Nephron (organoid): ENCODE data around the gene CHCHD4.

ENCODE experiments used
- H3K27ac Mint-ChIP-seq, 3 experiments: 2 replicates each; pipeline ENCODE4 v1.8.0; 2020; ENCODE audit warnings: mixed read lengths in 3 of 3, mild to moderate bottlenecking in 2 of 3, moderate library complexity in 1 of 3
- H3K27me3 Mint-ChIP-seq: 2 replicates; pipeline ENCODE4 v1.8.0; 2021; ENCODE audit warnings: low read depth, mild to moderate bottlenecking, moderate library complexity, mixed read lengths
- H3K36me3 Mint-ChIP-seq: 2 replicates; pipeline ENCODE4 v1.8.0; 2020; ENCODE audit warnings: low read depth, mixed read lengths
- H3K4me1 Mint-ChIP-seq: 2 replicates; pipeline ENCODE4 v1.8.0; 2020; ENCODE audit warnings: mixed read lengths
- H3K4me3 Mint-ChIP-seq, 3 experiments: 2 replicates each; pipeline ENCODE4 v1.8.0; 2020; ENCODE audit warnings: mild to moderate bottlenecking in 3 of 3, mixed read lengths in 3 of 3, moderate library complexity in 2 of 3
- H3K9me3 Mint-ChIP-seq: 2 replicates; pipeline ENCODE4 v1.8.0; 2020; ENCODE audit warnings: mixed read lengths
- CTCF ChIP-seq, 3 experiments: fragments of 200-600 bp; sonication (generic); IDR thresholded peaks; one replicate each; pipeline ENCODE4 v1.5.0; 2021; ENCODE audit warnings: antibody characterized with exemption in 3 of 3; ENCODE audit not compliant: unreplicated experiment in 3 of 3

The CHCHD4 gene

GRCh38 chr3:14147617-14148016, 22.9 kb upstream of the CHCHD4 start:
- H3K27me3 Mint-ChIP-seq, result no peaks in the 10 kb centered on the region
- TF ChIP-seq CTCF (IDR thresholded peaks at IDR 0.05; ENCODE audit: unreplicated experiment in 3 of 3), result no peak
- peak overlapping the region in 1 of 3 experiments; percentile 70 for H3K27ac Mint-ChIP-seq
- no peak overlapping the region for H3K4me3 Mint-ChIP-seq
- no peaks in the 10 kb centered on the region for H3K9me3 Mint-ChIP-seq
- peaks cover 31% of the 10 kb centered on the region for H3K4me1 Mint-ChIP-seq
- peaks cover 30% of the 10 kb centered on the region for H3K36me3 Mint-ChIP-seq

DNA sequence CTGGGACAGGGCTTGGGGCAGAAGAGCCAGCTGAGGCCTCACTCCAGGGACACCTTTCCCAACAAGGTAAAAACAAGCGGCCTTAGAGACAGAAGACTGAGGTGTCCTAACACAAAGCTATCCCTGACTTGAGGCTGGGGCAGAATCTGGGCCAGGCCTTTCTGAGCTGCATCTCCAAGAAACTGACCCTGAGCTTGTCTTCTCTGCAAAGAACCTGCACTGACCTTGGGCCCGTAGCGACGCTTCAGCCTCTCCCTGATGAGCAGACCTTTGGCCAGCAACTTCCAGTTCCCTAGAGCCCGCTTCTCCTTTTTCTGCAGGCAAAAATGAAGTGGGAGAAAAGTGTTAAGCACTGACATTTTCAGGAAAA, 22.4 kb upstream of the CHCHD4 start:
- Mint-ChIP-seq H3K27ac (peak overlapping the region in 2 of 3 experiments; percentile 14 to 70), H3K36me3 (peaks cover 32% of the 10 kb centered on the region), H3K4me3 (no peak overlapping the region), H3K27me3 (no peaks in the 10 kb centered on the region), H3K4me1 (peaks cover 34% of the 10 kb centered on the region), H3K9me3 (no peaks in the 10 kb centered on the region)
- no peak for TF ChIP-seq CTCF (IDR thresholded peaks at IDR 0.05; ENCODE audit: unreplicated experiment in 3 of 3)

GRCh38 chr3:14146381-14147065, 21.9 kb upstream of the CHCHD4 start:
- peaks cover 34% of the 10 kb centered on the region for H3K4me1 Mint-ChIP-seq
- H3K36me3 Mint-ChIP-seq, result peaks cover 38% of the 10 kb centered on the region
- H3K27me3 Mint-ChIP-seq, result no peaks in the 10 kb centered on the region
- H3K27ac Mint-ChIP-seq, result no peak overlapping the region
- no peaks in the 10 kb centered on the region for H3K9me3 Mint-ChIP-seq
- TF ChIP-seq CTCF (IDR thresholded peaks at IDR 0.05; ENCODE audit: unreplicated experiment in 3 of 3), result no peak
- no peak overlapping the region for H3K4me3 Mint-ChIP-seq

DNA sequence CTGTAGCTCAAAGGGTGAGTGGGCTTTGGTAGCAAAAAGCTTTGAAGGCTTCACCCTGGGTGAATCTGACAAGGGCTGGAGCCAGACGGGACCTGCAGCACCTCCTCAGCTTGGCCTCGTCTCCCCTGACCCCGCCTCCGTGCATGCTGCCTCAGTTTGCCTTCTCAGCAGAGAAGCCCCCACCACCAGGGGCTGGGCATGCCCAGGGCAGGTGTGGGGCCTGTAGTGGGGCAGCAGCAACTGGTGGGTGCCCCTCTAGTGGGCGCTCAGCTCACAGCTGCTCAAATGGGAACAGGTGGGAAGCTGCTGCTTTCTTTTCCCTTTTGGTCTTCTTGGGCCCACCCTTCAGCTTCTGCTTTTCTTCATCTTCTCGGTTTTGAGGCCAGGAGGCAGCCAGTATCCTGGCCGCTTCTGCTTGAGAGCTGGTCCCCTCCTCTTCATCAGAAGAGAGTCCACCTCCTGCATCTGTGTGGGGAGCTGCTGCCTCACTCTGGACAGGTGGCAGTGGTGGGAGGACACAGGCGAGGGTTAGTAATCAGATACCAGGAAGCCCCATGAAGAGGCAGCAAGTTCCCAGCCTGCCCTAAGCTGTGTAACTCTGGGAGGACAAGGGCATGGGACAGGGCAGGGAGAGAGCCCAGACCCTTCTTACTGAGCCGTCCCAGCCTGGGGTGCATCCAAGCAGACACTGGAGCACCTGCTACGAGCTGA, 21.2 kb upstream of the CHCHD4 start:
- H3K4me1 Mint-ChIP-seq, result peaks cover 34% of the 10 kb centered on the region
- H3K36me3 Mint-ChIP-seq, result peaks cover 35% of the 10 kb centered on the region
- no peak overlapping the region for H3K4me3 Mint-ChIP-seq
- no peaks in the 10 kb centered on the region for H3K27me3 Mint-ChIP-seq
- no peak for TF ChIP-seq CTCF (IDR thresholded peaks at IDR 0.05; ENCODE audit: unreplicated experiment in 3 of 3)
- H3K9me3 Mint-ChIP-seq, result no peaks in the 10 kb centered on the region
- H3K27ac Mint-ChIP-seq, result peak overlapping the region in 1 of 3 experiments; percentile 97

- Mint-ChIP-seq H3K27me3 (no peaks in the 10 kb centered on the region), H3K4me3 (no peak overlapping the region), H3K4me1 (peaks cover 34% of the 10 kb centered on the region), H3K36me3 (peaks cover 29% of the 10 kb centered on the region), H3K27ac (peak overlapping the region; percentile 91 to 97 (median 97)), H3K9me3 (no peaks in the 10 kb centered on the region)
- TF ChIP-seq CTCF (IDR thresholded peaks at IDR 0.05; ENCODE audit: unreplicated experiment in 3 of 3), result no peak
Observed at GRCh38 chr3:14145236-14145635, 20.6 kb upstream of the CHCHD4 start.
